Activated CD4-positive, alpha-beta T cell treated with anti-CD3 and anti-CD28 coated beads for 36 hours (primary cell): ENCODE data around the gene EDA. TPM values are rescaled to one million over a fixed set of nuclear protein-coding genes. Genes with fewer than 3 reads are reported as not detected.

Source experiments
- ATAC-seq: fragments of 200-7000 bp; cut with Tn5 transposase; one replicate; pipeline ENCODE4 v1.10.0; 2021; ENCODE audit warnings: mild to moderate bottlenecking, moderate library complexity
- CTCF ChIA-PET: fragments of 350-600 bp; sonication (Branson Sonifier 250); formaldehyde crosslinking; loops from one replicate; lab custom pipeline; 2021; ENCODE audit warnings: antibody characterized with exemption; lab: Charles Lee
- POLR2A ChIA-PET: fragments of 350-600 bp; sonication (Branson Sonifier 250); formaldehyde crosslinking; loops from one replicate; lab custom pipeline; 2021; ENCODE audit warnings: antibody characterized with exemption, inconsistent platforms; lab: Charles Lee
- DNase-seq: peaks from one replicate; pipeline ENCODE4 v3.0.0-alpha.2; 2020
- H3K27ac Mint-ChIP-seq: one replicate; pipeline ENCODE4 v1.8.0; 2021; ENCODE audit warnings: mixed read lengths
- H3K27me3 Mint-ChIP-seq: one replicate; pipeline ENCODE4 v1.8.0; 2021; ENCODE audit warnings: mixed read lengths
- H3K36me3 Mint-ChIP-seq: one replicate; pipeline ENCODE4 v1.8.0; 2021; ENCODE audit warnings: low read depth, mixed read lengths
- H3K4me1 Mint-ChIP-seq: one replicate; pipeline ENCODE4 v1.8.0; 2021; ENCODE audit warnings: mixed read lengths
- H3K4me3 Mint-ChIP-seq: one replicate; pipeline ENCODE4 v1.8.0; 2021; ENCODE audit warnings: mild to moderate bottlenecking, moderate library complexity, mixed read lengths
- H3K9me3 Mint-ChIP-seq: one replicate; pipeline ENCODE4 v1.8.0; 2021; ENCODE audit warnings: low read depth, mixed read lengths
- intact Hi-C, 2 experiments: fragments of 100-400 bp; cut with DNase I in 1 of 2; cut with micrococcal nuclease in 1 of 2; formaldehyde crosslinking; loops; one replicate each; pipeline versions ENCODE4 v1.14.2 to v1.15.1; 2022 to 2024; cut with DNase I, micrococcal nuclease
- total RNA-seq, 2 experiments: library from RNA; stranded (reverse); gene quantifications; one replicate each; pipeline ENCODE4 v1.2.3, GENCODE V29; 2021

EDA gene
- total RNA-seq, 2 experiments from 2014 or later = 0.73 to 1.1 TPM

DNA sequence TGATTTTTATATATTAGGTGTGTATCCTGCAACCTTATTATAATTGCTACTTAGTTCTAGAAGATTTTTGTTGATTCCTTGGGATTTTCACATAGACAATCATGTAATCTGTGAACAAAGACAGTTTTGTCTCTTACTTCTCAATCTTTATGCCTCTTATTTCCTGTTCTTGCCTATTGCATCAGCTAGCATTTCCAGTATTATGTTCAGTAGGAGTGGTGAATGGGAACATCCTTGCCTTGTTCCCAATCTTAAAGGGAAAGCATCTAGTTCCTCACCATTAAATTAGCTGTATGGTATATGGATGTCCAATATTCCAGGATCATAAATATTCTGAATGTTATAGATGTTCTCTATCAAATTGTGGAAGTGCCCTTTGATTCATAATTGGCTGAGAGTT lies 392.0 kb downstream of the EDA start:
- intact Hi-C loops = no loop called here
- Mint-ChIP-seq H3K9me3 (no peaks in the 10 kb centered on the region), H3K4me3 (no peak overlapping the region), H3K4me1 (no peaks in the 10 kb centered on the region), H3K27me3 (peaks cover 2% of the 10 kb centered on the region), H3K36me3 (no peaks in the 10 kb centered on the region), H3K27ac (no peak overlapping the region)
- ATAC-seq (no peak), DNase-seq (no peak)
- CTCF ChIA-PET = no interaction called here
- POLR2A ChIA-PET = no interaction called here

DNA sequence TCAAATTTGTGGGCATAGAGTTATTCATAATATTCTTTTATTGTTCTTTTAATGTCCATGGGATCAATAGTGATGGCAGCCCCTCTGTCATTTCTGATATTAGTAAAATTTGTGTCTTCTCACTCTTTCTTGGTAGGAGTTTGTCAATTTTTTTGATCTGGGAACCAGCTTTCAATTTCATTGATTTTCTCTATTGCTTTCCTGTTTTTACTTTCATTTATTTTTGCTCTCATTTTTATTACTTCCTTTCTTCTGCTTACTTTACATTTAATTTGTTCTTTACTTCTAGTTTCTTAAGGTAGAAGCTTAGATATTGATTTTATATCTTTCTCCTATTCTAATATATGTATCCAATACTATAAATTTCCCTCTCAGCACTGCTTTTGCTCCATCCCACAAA lies 393.1 kb downstream of the EDA start:
- ATAC-seq (no peak), DNase-seq (no peak)
- no peaks in the 10 kb centered on the region for H3K4me1 Mint-ChIP-seq
- H3K4me3 Mint-ChIP-seq = no peak overlapping the region
- no peaks in the 10 kb centered on the region for H3K36me3 Mint-ChIP-seq
- intact Hi-C loops = no loop called here
- peaks cover 2% of the 10 kb centered on the region for H3K27me3 Mint-ChIP-seq
- ChIA-PET POLR2A (no interaction called here), CTCF (interaction anchor here (0.7 kb wide), 1 partner anchor 22 kb away, joined by 3 read pairs; no protein-coding TSS in a partner anchor)
- no peaks in the 10 kb centered on the region for H3K9me3 Mint-ChIP-seq
- H3K27ac Mint-ChIP-seq = no peak overlapping the region

GRCh38 chrX:70009970-70010369 lies 394.1 kb downstream of the EDA start:
- no peak for ATAC-seq
- DNase-seq = no peak
- H3K27me3 Mint-ChIP-seq = peaks cover 2% of the 10 kb centered on the region
- H3K4me3 Mint-ChIP-seq = no peak overlapping the region
- no peaks in the 10 kb centered on the region for H3K36me3 Mint-ChIP-seq
- ChIA-PET CTCF (no interaction called here), POLR2A (no interaction called here)
- H3K27ac Mint-ChIP-seq = no peak overlapping the region
- no peaks in the 10 kb centered on the region for H3K9me3 Mint-ChIP-seq
- intact Hi-C loops = no loop called here
- no peaks in the 10 kb centered on the region for H3K4me1 Mint-ChIP-seq

DNA sequence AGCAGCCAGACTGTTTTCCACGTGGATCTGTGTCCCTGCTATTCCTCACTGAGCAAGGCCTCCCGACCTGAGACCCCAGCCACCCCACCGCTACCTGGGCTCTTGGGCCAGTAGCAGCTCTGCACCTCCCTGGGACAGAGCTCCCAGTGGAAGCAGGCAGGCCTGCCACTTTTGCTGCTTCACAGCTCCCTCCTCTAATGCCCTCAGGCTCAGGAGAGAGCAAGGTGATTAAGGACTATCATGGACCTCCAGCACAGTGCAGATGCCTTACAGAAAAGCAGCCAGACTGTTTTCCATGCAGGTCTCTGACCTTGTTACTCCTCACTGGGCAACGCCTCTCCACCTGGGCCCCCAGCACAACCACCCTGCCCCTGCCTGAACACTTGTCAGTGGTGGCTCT lies 396.8 kb downstream of the EDA start:
- no peak for ATAC-seq
- no peaks in the 10 kb centered on the region for H3K9me3 Mint-ChIP-seq
- DNase-seq = no peak
- ChIA-PET CTCF (interaction anchor here (0.7 kb wide), 1 partner anchor 509 kb away, joined by 6 read pairs; the partner anchor contains the start of gene NALF2), POLR2A (no interaction called here)
- H3K27me3 Mint-ChIP-seq = peaks cover 2% of the 10 kb centered on the region
- intact Hi-C loops = no loop called here
- no peak overlapping the region for H3K4me3 Mint-ChIP-seq
- no peak overlapping the region for H3K27ac Mint-ChIP-seq
- H3K36me3 Mint-ChIP-seq = no peaks in the 10 kb centered on the region
- peaks cover 8% of the 10 kb centered on the region for H3K4me1 Mint-ChIP-seq

GRCh38 chrX:70013466-70014381 lies 397.8 kb downstream of the EDA start:
- Mint-ChIP-seq H3K4me3 (no peak overlapping the region), H3K4me1 (peaks cover 8% of the 10 kb centered on the region), H3K9me3 (peaks cover 2% of the 10 kb centered on the region), H3K36me3 (no peaks in the 10 kb centered on the region), H3K27me3 (no peaks in the 10 kb centered on the region), H3K27ac (no peak overlapping the region)
- ATAC-seq (no peak), DNase-seq (no peak)
- ChIA-PET CTCF (no interaction called here), POLR2A (no interaction called here)
- intact Hi-C loops = no loop called here

DNA sequence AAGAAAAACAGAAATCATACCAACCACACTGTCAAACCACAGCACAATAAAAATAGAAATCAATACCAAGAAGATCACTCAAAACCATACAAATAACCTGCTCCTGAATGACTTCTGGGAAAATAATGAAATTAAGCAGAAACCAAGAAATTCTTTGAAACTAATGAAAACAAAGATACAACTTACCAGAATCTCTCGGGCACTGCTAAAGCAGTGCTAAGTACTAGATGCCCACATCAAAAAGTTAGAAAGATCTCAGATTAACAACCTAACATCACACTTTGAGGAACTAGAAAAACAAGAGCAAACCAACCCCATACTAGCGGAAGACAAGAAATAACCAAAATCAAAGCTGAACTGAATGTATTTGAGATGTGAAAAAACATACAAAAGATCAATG lies 400.6 kb downstream of the EDA start:
- Mint-ChIP-seq H3K4me1 (peaks cover 8% of the 10 kb centered on the region), H3K27me3 (no peaks in the 10 kb centered on the region), H3K36me3 (no peaks in the 10 kb centered on the region), H3K4me3 (no peak overlapping the region), H3K27ac (no peak overlapping the region), H3K9me3 (peaks cover 2% of the 10 kb centered on the region)
- intact Hi-C loops = no loop called here
- ATAC-seq (no peak), DNase-seq (no peak)
- CTCF ChIA-PET = no interaction called here
- POLR2A ChIA-PET = no interaction called here

GRCh38 chrX:70022616-70023015 lies 406.7 kb downstream of the EDA start:
- ChIA-PET POLR2A (no interaction called here), CTCF (no interaction called here)
- Mint-ChIP-seq H3K4me3 (no peak overlapping the region), H3K9me3 (peaks cover 2% of the 10 kb centered on the region), H3K36me3 (no peaks in the 10 kb centered on the region), H3K27ac (no peak overlapping the region), H3K4me1 (peaks cover 8% of the 10 kb centered on the region), H3K27me3 (no peaks in the 10 kb centered on the region)
- DNase-seq (no peak), ATAC-seq (no peak)
- intact Hi-C loops = no loop called here

DNA sequence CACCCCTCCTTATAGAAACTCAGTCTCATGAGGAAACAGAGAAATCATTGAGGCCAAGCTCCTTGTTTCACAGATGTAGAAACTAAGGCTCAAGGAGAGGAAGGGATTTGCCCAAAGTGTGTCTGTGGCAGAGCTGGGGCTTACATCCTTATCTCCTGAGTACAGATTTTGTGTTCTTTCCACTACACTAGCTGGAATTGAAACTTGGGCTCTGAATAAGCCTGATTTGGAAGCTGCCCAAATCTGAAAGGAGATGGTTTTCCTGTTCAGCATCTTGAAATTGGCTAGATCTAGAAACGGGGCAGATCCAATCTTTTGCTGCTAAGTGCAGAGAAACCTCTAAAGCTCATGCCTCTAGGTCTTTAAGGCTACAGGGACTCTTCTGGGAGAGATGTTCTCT lies 409.6 kb downstream of the EDA start:
- H3K36me3 Mint-ChIP-seq = no peaks in the 10 kb centered on the region
- no peak overlapping the region for H3K4me3 Mint-ChIP-seq
- ATAC-seq (no peak), DNase-seq (no peak)
- CTCF ChIA-PET = interaction anchor here (0.6 kb wide), 1 partner anchor 393 kb away, joined by 3 read pairs; no protein-coding TSS in a partner anchor
- intact Hi-C loops = no loop called here
- POLR2A ChIA-PET = no interaction called here
- no peak overlapping the region for H3K27ac Mint-ChIP-seq
- no peaks in the 10 kb centered on the region for H3K27me3 Mint-ChIP-seq
- no peaks in the 10 kb centered on the region for H3K9me3 Mint-ChIP-seq
- peaks cover 8% of the 10 kb centered on the region for H3K4me1 Mint-ChIP-seq

GRCh38 chrX:70026112-70026850 lies 410.4 kb downstream of the EDA start:
- ChIA-PET CTCF (interaction anchor here (0.7 to 0.9 kb wide), 2 partner anchors 10 to 485 kb away, joined by 3 read pairs; no protein-coding TSS in a partner anchor), POLR2A (no interaction called here)
- no peak overlapping the region for H3K27ac Mint-ChIP-seq
- H3K4me3 Mint-ChIP-seq = no peak overlapping the region
- DNase-seq (no peak), ATAC-seq (no peak)
- H3K27me3 Mint-ChIP-seq = no peaks in the 10 kb centered on the region
- H3K36me3 Mint-ChIP-seq = no peaks in the 10 kb centered on the region
- H3K4me1 Mint-ChIP-seq = peaks cover 8% of the 10 kb centered on the region
- intact Hi-C loops = no loop called here
- H3K9me3 Mint-ChIP-seq = no peaks in the 10 kb centered on the region

DNA sequence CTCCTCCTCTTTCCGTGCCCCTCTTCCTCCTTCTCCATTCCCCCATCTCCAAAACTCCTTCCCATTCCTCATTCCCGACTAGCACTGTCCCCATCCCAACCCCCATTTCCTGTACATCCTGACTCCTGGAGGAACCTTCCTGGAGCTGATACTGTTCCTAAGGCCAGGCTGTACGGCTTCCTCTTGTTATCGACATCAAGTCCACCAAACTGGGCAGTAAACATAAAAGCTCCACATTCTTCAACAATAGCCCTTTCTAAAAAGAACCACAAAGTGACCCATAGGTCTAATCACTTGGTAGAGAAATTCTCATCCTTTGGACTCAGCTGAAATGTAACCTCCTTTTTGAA lies 410.9 kb downstream of the EDA start:
- H3K27ac Mint-ChIP-seq = no peak overlapping the region
- CTCF ChIA-PET = interaction anchor here (0.7 to 0.9 kb wide), 2 partner anchors 9 to 485 kb away, joined by 3 read pairs; no protein-coding TSS in a partner anchor
- intact Hi-C loops = no loop called here

GRCh38 chrX:70029863-70030262 lies 413.9 kb downstream of the EDA start:
- POLR2A ChIA-PET = no interaction called here
- Mint-ChIP-seq H3K27ac (no peak overlapping the region), H3K4me3 (no peak overlapping the region), H3K4me1 (peaks cover 8% of the 10 kb centered on the region), H3K36me3 (no peaks in the 10 kb centered on the region), H3K9me3 (no peaks in the 10 kb centered on the region), H3K27me3 (no peaks in the 10 kb centered on the region)
- no peak for ATAC-seq
- intact Hi-C loops = loop anchor here (1.0 to 5.0 kb wide), 4 partner anchors 67 to 537 kb away; no protein-coding TSS in a partner anchor
- CTCF ChIA-PET = interaction anchor here (0.7 to 3.0 kb wide), 6 partner anchors 9 to 492 kb away, joined by 3 to 13 read pairs (median 4); no protein-coding TSS in a partner anchor
- no peak for DNase-seq

More for the DNA sequence above, 410.9 kb downstream of the EDA start:
- ATAC-seq (no peak), DNase-seq (no peak)
- Mint-ChIP-seq H3K36me3 (no peaks in the 10 kb centered on the region), H3K9me3 (no peaks in the 10 kb centered on the region), H3K4me3 (no peak overlapping the region), H3K27me3 (no peaks in the 10 kb centered on the region), H3K4me1 (peaks cover 8% of the 10 kb centered on the region)
- POLR2A ChIA-PET = no interaction called here
